ENCODE measurements around the gene ZNF684.

ZNF684 gene

DNA sequence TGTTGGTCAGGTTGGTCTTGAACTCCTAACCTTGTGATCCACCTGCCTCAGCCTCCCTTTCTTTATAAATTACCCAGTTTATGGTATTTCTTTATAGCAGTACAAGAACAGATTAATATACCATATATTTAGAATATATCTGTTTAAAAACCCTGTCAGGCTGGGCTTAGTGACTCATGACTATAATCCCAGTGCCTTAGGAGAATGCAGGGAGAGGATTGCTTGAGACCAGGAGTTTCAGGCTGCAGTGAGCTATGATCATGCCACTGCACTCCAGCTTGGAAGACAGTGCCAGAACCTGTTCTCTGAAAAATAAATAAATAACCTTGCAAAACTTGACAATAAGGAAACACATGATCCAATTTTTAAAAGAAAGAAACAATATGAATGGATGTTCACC is 43.9 kb downstream of the ZNF684 start:
- DNase-seq = no peak

DNA sequence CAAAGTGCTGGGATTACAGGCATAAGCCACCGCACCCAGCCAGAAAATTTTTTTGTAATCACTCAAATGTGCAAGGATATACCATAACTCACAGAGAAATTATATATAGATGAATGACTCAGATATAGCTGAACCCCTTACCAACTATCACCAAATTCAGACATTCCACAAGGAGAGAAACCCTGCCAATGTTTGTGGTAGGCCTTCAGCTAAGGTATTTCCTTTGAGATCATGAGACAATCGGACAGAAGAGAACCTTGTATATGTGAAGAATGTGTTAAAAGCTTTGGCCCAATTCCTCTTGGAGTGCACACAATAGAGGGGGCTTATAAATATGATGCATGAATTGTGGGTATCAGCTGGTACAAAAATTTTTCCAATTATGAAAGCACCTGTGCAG is 50.7 kb downstream of the ZNF684 start:
- DNase-seq = no peak

DNA sequence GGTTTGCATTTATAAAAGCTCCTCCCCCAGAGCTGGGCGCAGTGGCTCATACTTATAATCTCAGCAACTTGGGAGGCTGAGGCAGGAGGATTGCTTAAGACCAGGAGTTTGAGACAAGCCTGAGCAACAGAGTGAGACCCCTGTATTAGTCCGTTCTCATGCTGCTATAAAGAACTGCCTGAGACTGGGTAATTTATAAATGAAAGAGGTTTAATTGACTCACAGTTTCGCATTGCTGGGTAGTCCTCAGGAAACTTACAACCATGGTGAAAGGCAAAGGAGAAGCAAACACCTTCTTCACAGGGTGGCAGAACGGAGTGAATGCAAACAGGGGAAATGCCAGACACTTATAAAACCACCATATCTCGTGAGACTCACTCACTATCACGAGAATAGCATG is 52.5 kb downstream of the ZNF684 start:
- DNase-seq = no peak

DNA sequence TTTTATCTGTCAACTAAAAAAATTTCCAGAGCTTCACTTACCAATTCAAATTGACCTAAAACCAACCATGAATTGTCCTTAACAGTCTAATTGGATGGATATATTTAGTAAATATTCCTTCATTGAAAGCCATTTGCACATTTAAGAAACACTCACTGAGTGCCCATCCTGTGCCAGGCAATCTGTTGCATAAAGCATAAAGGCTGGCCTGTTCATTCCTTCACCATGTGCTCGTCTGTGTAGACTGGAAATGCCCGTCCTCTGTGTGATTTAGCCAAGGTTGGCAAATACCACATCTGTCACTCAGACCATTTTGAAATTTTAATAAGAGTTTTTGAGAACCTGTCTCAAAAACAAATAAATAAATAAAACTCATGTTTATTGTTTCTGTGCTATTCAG is 57.1 kb downstream of the ZNF684 start:
- DNase-seq = no peak

DNA sequence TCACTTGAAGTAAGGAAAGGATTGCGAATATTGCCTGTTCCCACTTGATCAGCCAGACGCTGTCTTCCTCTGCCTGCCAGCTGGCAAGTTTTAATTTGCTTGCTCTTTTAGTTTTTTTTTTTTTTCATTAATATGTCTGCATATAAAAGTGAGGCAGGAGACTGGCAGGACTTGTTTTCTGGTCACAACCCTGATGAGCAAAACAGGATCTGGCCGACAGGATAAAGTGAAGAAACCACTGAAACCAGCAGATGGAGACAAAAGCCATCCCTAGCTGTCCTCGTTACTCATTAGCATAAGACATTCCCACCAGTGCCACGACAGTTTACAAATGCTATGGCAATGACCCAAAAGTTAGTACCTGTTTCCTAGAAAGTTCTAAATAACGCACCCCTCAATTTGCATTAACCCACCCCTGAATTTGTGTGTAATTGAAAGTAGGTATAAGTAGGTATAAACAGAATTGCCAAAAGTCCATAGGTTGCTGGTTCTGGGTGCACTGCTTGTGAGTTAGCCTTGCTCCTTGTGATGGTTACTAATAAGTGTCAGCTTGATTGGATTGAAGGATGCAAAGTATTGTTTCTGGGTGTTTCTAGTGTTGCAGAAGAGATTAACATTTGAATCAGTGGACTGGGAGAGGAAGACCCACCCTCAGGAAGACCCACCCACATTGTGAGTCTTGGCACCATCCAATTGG is 60.8 kb downstream of the ZNF684 start:
- no peak for DNase-seq

DNA sequence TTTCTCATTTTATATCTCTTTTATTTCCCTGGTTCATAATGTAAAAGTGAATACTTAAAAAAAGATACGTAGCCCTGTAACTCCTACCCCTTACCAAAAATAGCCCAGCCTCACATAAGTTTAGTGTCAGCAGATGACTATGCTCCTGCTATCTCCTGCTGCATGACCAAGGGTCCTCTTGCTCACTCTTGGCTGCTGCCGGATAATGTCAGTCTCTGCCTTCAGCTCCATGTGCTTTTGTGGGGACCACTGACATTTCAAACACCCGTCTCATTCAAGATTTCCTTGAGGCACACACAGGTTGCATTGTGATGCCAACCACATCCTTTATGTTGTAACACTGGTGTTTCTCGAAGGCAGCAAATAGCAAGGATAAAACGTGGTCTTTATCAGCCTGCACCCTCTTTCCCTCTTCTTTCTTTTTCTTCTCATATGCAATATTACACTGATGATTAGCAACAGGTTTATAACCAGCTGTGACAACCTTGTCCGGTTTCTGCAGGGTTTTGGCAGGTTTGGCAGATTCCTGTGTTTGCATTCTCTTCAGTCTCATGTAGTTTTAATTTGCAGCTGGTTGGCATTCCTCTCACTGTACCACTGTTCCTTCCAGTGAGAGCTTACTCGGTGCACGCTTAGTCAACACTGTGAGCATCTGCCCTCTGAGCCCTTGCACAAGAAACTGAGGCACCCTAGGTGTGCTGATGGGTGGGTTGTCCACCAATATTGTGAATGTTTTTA is 62.2 kb downstream of the ZNF684 start:
- DNase-seq = no peak

DNA sequence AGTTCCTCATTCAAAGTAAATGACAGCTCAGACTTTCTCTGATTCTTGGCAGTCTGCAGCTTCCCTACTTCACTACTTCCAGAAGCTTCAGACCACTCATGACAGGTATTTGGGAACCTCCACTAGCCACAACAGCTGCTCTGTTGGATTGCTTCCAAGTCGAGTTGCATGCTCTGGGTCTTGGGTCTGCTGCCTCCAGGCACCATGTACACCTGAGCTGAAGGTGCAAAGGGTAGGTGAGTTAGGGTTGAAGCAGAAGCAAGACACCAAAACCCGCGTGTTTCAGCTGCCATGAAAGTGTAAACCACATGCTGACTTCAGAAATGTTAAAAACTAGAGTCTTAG is 62.7 kb downstream of the ZNF684 start:
- DNase-seq = no peak

DNA sequence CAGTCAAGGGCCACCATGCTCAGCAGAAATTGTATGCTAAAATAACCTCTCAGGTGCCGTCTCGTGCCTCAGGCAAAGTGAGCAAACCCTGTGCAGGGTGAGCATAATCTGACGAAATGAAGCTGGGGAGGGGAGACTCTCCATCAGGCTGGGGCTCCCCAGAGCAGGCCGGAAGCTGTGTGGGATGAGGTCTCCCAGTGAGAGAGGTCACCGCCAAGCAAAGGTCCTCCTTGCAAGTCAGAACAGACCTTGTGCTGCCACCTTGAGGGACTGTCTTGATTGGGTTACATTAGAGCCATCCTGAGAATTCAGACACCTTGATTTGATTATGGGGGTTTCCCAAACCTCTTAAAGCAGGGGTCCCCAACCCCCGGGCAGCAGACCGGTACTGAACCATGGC is 64.2 kb downstream of the ZNF684 start:
- DNase-seq = no peak
